Hepatocyte (in vitro differentiated cells): ENCODE data around the gene LIMA1.

Source experiments
- CTCF ChIP-seq: fragments of 200-600 bp; sonication (generic); IDR thresholded peaks from 2 replicates; pipeline ENCODE4 v1.5.1; 2016; ENCODE audit warnings: antibody characterized with exemption, mild to moderate bottlenecking; ENCODE audit not compliant: poor library complexity
- EZH2 ChIP-seq: fragments of 200-600 bp; sonication (generic); IDR thresholded peaks from 2 replicates; pipeline ENCODE4 v1.6.1; 2016; ENCODE audit warnings: antibody characterized with exemption, mild to moderate bottlenecking, borderline replicate concordance
- EZH2phosphoT487 ChIP-seq: fragments of 200-600 bp; sonication (generic); IDR thresholded peaks from one replicate; pipeline ENCODE4 v1.6.1; 2018; ENCODE audit warnings: antibody characterized with exemption, mild to moderate bottlenecking, low read depth, moderate library complexity; ENCODE audit not compliant: unreplicated experiment, severe bottlenecking

- no peak for TF ChIP-seq CTCF
- no peak for TF ChIP-seq EZH2phosphoT487
- no peak for TF ChIP-seq EZH2
These were observed 96.0 kb downstream of the LIMA1 start for GRCh38 chr12:50187084-50187900.
